ENCODE data around the gene SLC38A3. TPM values are rescaled to one million over a fixed set of nuclear protein-coding genes. Genes with fewer than 3 reads are reported as not detected.

Gene SLC38A3
- total RNA-seq, 4 donors from 2014 or later, result 1.9 to 8.9 (median 5.0) TPM

GRCh38 chr3:50168388-50168787 is 36.7 kb upstream of the SLC38A3 start:
- Histone ChIP-seq H3K4me1 (peaks cover 92 to 97% of the 10 kb centered on the region in 2 donors), H3K27me3 (no peaks in the 10 kb centered on the region), H3K4me3 (no peak overlapping the region), H3K36me3 (no peaks in the 10 kb centered on the region), H3K27ac (peak overlapping the region; percentile 75 to 82 (median 78)), H3K9me3 (no peaks in the 10 kb centered on the region)
- TF ChIP-seq CTCF (IDR thresholded peaks at IDR 0.05 in 4 of 5, conservative IDR thresholded peaks at IDR 0.05 in 1 of 5) (no peak), POLR2A (IDR thresholded peaks at IDR 0.05) (no peak)
- DNase-seq (no peak), ATAC-seq (no peak)
- intact Hi-C loops (cut with DNase I; ENCODE audit: low total_unique reads), result no loop called here
- in situ Hi-C loops (cut with MboI; ENCODE audit: low sequenced_read_pairs in 4 of 4), result no loop called here

GRCh38 chr3:50168791-50169190 is 36.3 kb upstream of the SLC38A3 start:
- in situ Hi-C loops (cut with MboI; ENCODE audit: low sequenced_read_pairs in 4 of 4), result no loop called here
- H3K4me1 ChIP-seq, result peaks cover 88 to 93% of the 10 kb centered on the region in 2 donors
- TF ChIP-seq CTCF (IDR thresholded peaks at IDR 0.05 in 4 of 5, conservative IDR thresholded peaks at IDR 0.05 in 1 of 5) (no peak), POLR2A (IDR thresholded peaks at IDR 0.05) (no peak)
- no peak for ATAC-seq
- H3K9me3 ChIP-seq, result no peaks in the 10 kb centered on the region
- no peaks in the 10 kb centered on the region for H3K36me3 ChIP-seq
- intact Hi-C loops (cut with DNase I; ENCODE audit: low total_unique reads), result no loop called here
- H3K4me3 ChIP-seq, result no peak overlapping the region
- H3K27ac ChIP-seq, result peak overlapping the region; percentile 75 to 82 (median 80)
- H3K27me3 ChIP-seq, result no peaks in the 10 kb centered on the region
- DNase-seq, result no peak

- Histone ChIP-seq H3K27ac (peak overlapping the region; percentile 75 to 82 (median 80)), H3K36me3 (no peaks in the 10 kb centered on the region), H3K4me1 (peaks cover 83 to 87% of the 10 kb centered on the region in 2 donors), H3K27me3 (no peaks in the 10 kb centered on the region), H3K4me3 (no peak overlapping the region), H3K9me3 (no peaks in the 10 kb centered on the region)
- ATAC-seq (no peak), DNase-seq (no peak)
- intact Hi-C loops (cut with DNase I; ENCODE audit: low total_unique reads) (no loop called here), in situ Hi-C loops (cut with MboI; ENCODE audit: low sequenced_read_pairs in 4 of 4) (no loop called here)
- TF ChIP-seq CTCF (IDR thresholded peaks at IDR 0.05 in 4 of 5, conservative IDR thresholded peaks at IDR 0.05 in 1 of 5), result no peak
- TF ChIP-seq POLR2A (IDR thresholded peaks at IDR 0.05), result no peak
These were observed 35.7 kb upstream of the SLC38A3 start for GRCh38 chr3:50169232-50169832.

- no peak for TF ChIP-seq CTCF (IDR thresholded peaks at IDR 0.05 in 4 of 5, conservative IDR thresholded peaks at IDR 0.05 in 1 of 5)
- no peak for TF ChIP-seq POLR2A (IDR thresholded peaks at IDR 0.05)
- in situ Hi-C loops (cut with MboI; ENCODE audit: low sequenced_read_pairs in 4 of 4) (no loop called here), intact Hi-C loops (cut with DNase I; ENCODE audit: low total_unique reads) (no loop called here)
- ATAC-seq (no peak), DNase-seq (no peak)
- Histone ChIP-seq H3K27ac (peak overlapping the region; percentile 75 to 82 (median 80)), H3K4me3 (no peak overlapping the region), H3K4me1 (peaks cover 77 to 82% of the 10 kb centered on the region in 2 donors), H3K27me3 (no peaks in the 10 kb centered on the region), H3K9me3 (no peaks in the 10 kb centered on the region), H3K36me3 (no peaks in the 10 kb centered on the region)
These were observed 35.2 kb upstream of the SLC38A3 start for GRCh38 chr3:50169858-50170257.

GRCh38 chr3:50170689-50171088 is 34.4 kb upstream of the SLC38A3 start:
- Histone ChIP-seq H3K4me1 (peaks cover 69 to 74% of the 10 kb centered on the region in 2 donors), H3K27ac (peak overlapping the region; percentile 75 to 82 (median 80)), H3K27me3 (no peaks in the 10 kb centered on the region), H3K9me3 (no peaks in the 10 kb centered on the region), H3K4me3 (no peak overlapping the region), H3K36me3 (no peaks in the 10 kb centered on the region)
- TF ChIP-seq CTCF (IDR thresholded peaks at IDR 0.05 in 4 of 5, conservative IDR thresholded peaks at IDR 0.05 in 1 of 5), result no peak
- TF ChIP-seq POLR2A (IDR thresholded peaks at IDR 0.05), result peak; percentile 14 to 18
- ATAC-seq (peak; percentile 23), DNase-seq (no peak)
- intact Hi-C loops (cut with DNase I; ENCODE audit: low total_unique reads), result no loop called here
- in situ Hi-C loops (cut with MboI; ENCODE audit: low sequenced_read_pairs in 4 of 4), result no loop called here

Data from gastrocnemius medialis (tissue), 4 donors.